RWPE2 (cell line): Measurements from ENCODE around the gene SNRPE.

Source experiments
- ATAC-seq: fragments of 200-7000 bp; cut with Tn5 transposase; 3 replicates; pipeline ENCODE4 v1.9.1; 2021; ENCODE audit warnings: low read depth
- DNase-seq: peaks from one replicate; pipeline ENCODE4 v3.0.0-alpha.2; 2020; ENCODE audit warnings: low spot score
- H3K27ac ChIP-seq: fragments of 450-650 bp; 2 replicates; pipeline ENCODE4 v1.5.1; 2017; ENCODE audit warnings: mild to moderate bottlenecking; ENCODE audit not compliant: poor library complexity, severe bottlenecking
- H3K27me3 ChIP-seq: fragments of 250-450 bp; sonication (Bioruptor Pico); 2 replicates; pipeline ENCODE4 v1.5.1; 2021; ENCODE audit warnings: mild to moderate bottlenecking, moderate library complexity; ENCODE audit not compliant: insufficient read depth, poor library complexity, severe bottlenecking
- H3K36me3 ChIP-seq: fragments of 250-450 bp; sonication (Bioruptor Pico); 2 replicates; pipeline ENCODE4 v1.5.1; 2020; ENCODE audit warnings: low read depth, mild to moderate bottlenecking, moderate library complexity
- H3K4me1 ChIP-seq: fragments of 250-450 bp; sonication (Bioruptor Pico); 2 replicates; pipeline ENCODE4 v1.5.1; 2021; ENCODE audit warnings: mild to moderate bottlenecking, moderate library complexity; ENCODE audit not compliant: insufficient read depth, poor library complexity, severe bottlenecking
- H3K4me3 ChIP-seq: fragments of 250-450 bp; sonication (Bioruptor Pico); 2 replicates; pipeline ENCODE4 v1.5.1; 2021; ENCODE audit warnings: mild to moderate bottlenecking, moderate library complexity; ENCODE audit not compliant: severe bottlenecking
- H3K9me3 ChIP-seq: fragments of 250-450 bp; sonication (Bioruptor Pico); 2 replicates; pipeline ENCODE4 v1.5.1; 2021; ENCODE audit warnings: mild to moderate bottlenecking, moderate library complexity; ENCODE audit not compliant: severe bottlenecking
- TF ChIP-seq, protein P1 (sequence below): fragments of 450-650 bp; IDR thresholded peaks from one replicate; pipeline ENCODE4 v1.5.1; 2017; ENCODE audit warnings: mild to moderate bottlenecking, moderate library complexity; ENCODE audit not compliant: poor library complexity, severe bottlenecking

SNRPE gene

DNA sequence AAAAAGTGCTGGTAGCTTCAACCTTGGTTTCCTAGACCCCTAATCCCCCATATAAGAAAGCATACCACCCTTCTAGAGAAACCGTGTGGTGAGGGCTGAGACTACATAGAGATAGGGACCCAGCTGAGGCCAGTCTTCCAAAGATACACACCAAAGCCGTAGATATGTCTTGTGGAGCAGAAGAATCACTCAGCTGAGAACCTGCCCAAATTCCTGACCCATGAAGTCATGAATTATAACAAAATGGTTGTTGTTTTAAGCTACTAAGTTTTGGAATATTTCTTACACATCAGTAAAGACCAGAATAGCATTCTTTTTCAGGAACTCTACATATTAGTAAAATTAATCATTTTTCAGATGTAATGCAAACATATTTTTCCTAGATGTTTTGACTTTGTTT, 3.3 kb upstream of the SNRPE start:
- no peak for DNase-seq
- H3K36me3 ChIP-seq: peaks cover 42% of the 10 kb centered on the region
- no peak overlapping the region for H3K4me3 ChIP-seq
- H3K27me3 ChIP-seq: no peaks in the 10 kb centered on the region
- TF ChIP-seq, protein P1, sequence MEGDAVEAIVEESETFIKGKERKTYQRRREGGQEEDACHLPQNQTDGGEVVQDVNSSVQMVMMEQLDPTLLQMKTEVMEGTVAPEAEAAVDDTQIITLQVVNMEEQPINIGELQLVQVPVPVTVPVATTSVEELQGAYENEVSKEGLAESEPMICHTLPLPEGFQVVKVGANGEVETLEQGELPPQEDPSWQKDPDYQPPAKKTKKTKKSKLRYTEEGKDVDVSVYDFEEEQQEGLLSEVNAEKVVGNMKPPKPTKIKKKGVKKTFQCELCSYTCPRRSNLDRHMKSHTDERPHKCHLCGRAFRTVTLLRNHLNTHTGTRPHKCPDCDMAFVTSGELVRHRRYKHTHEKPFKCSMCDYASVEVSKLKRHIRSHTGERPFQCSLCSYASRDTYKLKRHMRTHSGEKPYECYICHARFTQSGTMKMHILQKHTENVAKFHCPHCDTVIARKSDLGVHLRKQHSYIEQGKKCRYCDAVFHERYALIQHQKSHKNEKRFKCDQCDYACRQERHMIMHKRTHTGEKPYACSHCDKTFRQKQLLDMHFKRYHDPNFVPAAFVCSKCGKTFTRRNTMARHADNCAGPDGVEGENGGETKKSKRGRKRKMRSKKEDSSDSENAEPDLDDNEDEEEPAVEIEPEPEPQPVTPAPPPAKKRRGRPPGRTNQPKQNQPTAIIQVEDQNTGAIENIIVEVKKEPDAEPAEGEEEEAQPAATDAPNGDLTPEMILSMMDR: no peak
- H3K9me3 ChIP-seq: no peaks in the 10 kb centered on the region
- peaks cover 23% of the 10 kb centered on the region for H3K4me1 ChIP-seq
- peak overlapping the region; percentile 96 for H3K27ac ChIP-seq
- ATAC-seq: peak; percentile 36; the same call in 2 of the 3 replicates

DNA sequence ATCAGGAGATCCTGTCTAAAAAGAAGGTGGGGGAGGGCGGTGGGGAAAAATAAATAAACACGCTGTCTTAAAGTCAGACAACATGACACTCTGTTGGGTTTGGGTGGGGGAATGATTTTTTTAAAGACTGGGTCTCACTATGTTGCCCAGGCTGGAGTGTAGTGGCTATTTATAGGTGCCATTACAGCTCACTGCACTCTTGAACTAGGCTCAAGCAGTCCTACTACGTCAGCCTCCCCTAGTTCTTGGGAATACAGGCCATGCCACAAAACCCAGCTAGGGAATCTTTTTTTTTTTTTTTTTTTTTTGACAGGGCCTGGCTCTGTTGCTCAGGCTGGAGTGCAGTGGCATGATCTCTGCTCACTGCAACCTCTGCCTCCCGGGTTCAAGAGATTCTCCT, 2.4 kb upstream of the SNRPE start:
- no peaks in the 10 kb centered on the region for H3K27me3 ChIP-seq
- H3K4me3 ChIP-seq: no peak overlapping the region
- TF ChIP-seq, protein P1: no peak
- H3K36me3 ChIP-seq: peaks cover 46% of the 10 kb centered on the region
- peaks cover 23% of the 10 kb centered on the region for H3K4me1 ChIP-seq
- DNase-seq (no peak), ATAC-seq (no peak)
- peak overlapping the region; percentile 96 for H3K27ac ChIP-seq
- H3K9me3 ChIP-seq: no peaks in the 10 kb centered on the region

DNA sequence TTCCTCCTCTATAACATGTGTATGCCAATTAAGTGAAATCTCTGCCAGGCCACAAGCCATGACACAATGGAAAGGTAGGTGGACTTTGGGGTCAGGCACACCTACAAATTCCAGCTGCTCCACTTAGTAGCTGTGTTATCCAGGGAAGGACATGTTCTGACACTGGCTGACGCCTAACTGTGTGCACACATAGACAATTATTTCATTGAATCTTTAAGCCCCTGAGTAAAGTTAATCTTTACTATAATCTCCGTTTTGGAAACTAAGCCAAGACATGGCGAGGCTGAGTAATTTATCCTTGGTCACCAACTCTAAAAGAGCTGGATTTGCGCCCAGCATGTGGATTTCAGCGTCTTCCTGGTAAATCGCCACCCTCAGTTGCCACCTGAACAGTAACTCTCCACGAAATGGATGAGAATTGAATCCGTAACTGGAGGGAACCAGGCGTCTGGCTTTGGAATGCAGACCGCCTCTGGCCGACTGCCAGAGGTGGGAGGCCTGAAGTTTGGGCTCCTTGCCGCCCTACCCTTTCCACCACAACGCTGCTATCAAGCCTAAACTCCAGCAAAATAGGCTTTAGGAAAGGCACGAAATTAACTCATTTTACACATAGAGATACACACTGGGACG, 888 bp upstream of the SNRPE start:
- peaks cover 23% of the 10 kb centered on the region for H3K4me1 ChIP-seq
- peak overlapping the region; percentile 83 for H3K4me3 ChIP-seq
- DNase-seq (no peak), ATAC-seq (peak; percentile 70)
- TF ChIP-seq, protein P1: no peak
- peak overlapping the region; percentile 96 for H3K27ac ChIP-seq
- H3K27me3 ChIP-seq: no peaks in the 10 kb centered on the region
- peaks cover 46% of the 10 kb centered on the region for H3K36me3 ChIP-seq
- no peaks in the 10 kb centered on the region for H3K9me3 ChIP-seq

DNA sequence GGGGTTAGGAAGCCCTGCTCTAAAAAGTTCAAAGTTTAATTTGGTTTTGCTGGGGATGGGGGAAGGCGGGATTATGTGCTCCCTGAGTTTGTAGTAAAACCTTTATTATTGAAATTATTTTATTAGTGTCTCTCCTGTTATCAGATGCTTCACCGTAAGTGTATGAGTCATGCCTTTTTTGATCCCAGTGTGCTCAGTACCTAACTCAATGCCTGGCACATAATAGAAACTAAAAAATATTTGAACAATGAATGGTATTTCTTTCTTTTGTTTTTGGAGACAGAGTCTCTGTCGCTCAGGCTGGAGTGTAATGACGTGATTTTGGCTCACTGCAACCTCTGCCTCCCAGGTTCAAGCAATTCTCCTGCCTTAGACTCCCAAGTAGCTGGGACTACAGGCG, 6.4 kb downstream of the SNRPE start:
- H3K27me3 ChIP-seq: no peaks in the 10 kb centered on the region
- H3K27ac ChIP-seq: no peak overlapping the region
- no peak for DNase-seq
- TF ChIP-seq, protein P1: no peak
- no peaks in the 10 kb centered on the region for H3K9me3 ChIP-seq
- peaks cover under 1% of the 10 kb centered on the region for H3K4me1 ChIP-seq
- peaks cover 86% of the 10 kb centered on the region for H3K36me3 ChIP-seq
- peak; percentile 34; the same call in 1 of the 3 replicates for ATAC-seq
- no peak overlapping the region for H3K4me3 ChIP-seq

DNA sequence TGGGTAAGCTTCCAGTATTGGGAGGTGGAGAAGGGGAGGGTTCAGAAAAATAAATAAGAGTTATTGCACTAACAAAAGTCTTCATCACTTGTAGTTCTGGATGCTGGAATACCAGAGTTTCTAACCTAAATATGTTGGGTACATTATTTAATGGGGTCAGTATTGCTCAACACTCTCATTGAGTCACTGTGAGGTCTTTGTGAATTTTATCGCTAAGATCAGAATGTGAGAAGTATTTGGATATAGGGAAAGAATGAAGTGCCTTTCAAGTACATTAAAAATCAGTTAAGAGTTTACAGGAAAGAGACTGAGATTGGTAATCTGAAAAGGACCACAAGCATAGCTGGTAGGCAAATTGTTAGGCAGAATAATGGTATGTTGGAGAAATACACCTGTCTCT, 8.8 kb downstream of the SNRPE start:
- DNase-seq: no peak
- Histone ChIP-seq H3K36me3 (peaks cover 62% of the 10 kb centered on the region), H3K9me3 (no peaks in the 10 kb centered on the region), H3K27me3 (no peaks in the 10 kb centered on the region), H3K4me3 (no peak overlapping the region), H3K4me1 (no peaks in the 10 kb centered on the region), H3K27ac (peak overlapping the region; percentile 9)
- TF ChIP-seq, protein P1: no peak
- no peak for ATAC-seq
